22Rv1 (cell line): ENCODE data around the gene GTF3C5.

Source experiments
- ZFX ChIP-seq: fragments of 450-650 bp; IDR thresholded peaks from 2 replicates; pipeline ENCODE4 v1.6.1; 2017; ENCODE audit warnings: antibody characterized with exemption, borderline replicate concordance
- TF ChIP-seq, protein P1 (sequence below): fragments of 450-650 bp; IDR thresholded peaks from 2 replicates; pipeline ENCODE4 v1.5.1; 2017; ENCODE audit warnings: mild to moderate bottlenecking

- TF ChIP-seq, protein P1, sequence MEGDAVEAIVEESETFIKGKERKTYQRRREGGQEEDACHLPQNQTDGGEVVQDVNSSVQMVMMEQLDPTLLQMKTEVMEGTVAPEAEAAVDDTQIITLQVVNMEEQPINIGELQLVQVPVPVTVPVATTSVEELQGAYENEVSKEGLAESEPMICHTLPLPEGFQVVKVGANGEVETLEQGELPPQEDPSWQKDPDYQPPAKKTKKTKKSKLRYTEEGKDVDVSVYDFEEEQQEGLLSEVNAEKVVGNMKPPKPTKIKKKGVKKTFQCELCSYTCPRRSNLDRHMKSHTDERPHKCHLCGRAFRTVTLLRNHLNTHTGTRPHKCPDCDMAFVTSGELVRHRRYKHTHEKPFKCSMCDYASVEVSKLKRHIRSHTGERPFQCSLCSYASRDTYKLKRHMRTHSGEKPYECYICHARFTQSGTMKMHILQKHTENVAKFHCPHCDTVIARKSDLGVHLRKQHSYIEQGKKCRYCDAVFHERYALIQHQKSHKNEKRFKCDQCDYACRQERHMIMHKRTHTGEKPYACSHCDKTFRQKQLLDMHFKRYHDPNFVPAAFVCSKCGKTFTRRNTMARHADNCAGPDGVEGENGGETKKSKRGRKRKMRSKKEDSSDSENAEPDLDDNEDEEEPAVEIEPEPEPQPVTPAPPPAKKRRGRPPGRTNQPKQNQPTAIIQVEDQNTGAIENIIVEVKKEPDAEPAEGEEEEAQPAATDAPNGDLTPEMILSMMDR = no peak
- TF ChIP-seq ZFX = no peak
These were observed 44.7 kb upstream of the GTF3C5 start for GRCh38 chr9:132986114-132986513.
